Measurements from ENCODE around the gene STARD6. TPM values are rescaled to one million over a fixed set of nuclear protein-coding genes. Genes with fewer than 3 reads are reported as not detected.
"Not testable (repeated sequence)": the region's sequence is repeated elsewhere in the genome, so short reads cannot be mapped to it uniquely, and the experiment has no call there.

STARD6 gene
- total and polyA plus RNA-seq, 2 experiments from 2014 or later: not detected

DNA sequence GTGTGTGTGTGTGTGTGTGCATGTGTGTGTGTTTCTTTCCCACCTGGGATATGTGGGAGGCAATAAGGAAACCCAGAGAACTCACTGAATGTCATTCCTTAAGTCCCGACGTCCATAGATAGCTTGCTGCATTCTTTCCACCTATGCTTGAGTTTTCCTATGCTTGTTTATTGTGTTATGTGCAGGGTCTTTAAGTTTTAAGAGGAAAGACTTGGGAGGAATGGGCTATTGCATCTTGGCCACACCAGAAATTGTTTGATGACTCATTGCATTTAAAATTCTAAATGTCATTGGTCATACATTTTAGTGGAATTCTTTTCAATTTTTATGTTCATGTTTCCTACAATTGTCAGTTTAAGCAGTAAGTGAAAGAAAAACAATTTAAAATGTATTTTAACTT, 33.7 kb downstream of the STARD6 start:
- TF ChIP-seq EZH2 (IDR thresholded peaks at IDR 0.05; ENCODE audit: insufficient read depth, poor library complexity, severe bottlenecking) (no peak), EZH2phosphoT487 (IDR thresholded peaks at IDR 0.05; ENCODE audit: insufficient read depth, low read depth) (no peak)
- DNase-seq: no peak
- in situ Hi-C loops (cut with MboI): no loop called here

DNA sequence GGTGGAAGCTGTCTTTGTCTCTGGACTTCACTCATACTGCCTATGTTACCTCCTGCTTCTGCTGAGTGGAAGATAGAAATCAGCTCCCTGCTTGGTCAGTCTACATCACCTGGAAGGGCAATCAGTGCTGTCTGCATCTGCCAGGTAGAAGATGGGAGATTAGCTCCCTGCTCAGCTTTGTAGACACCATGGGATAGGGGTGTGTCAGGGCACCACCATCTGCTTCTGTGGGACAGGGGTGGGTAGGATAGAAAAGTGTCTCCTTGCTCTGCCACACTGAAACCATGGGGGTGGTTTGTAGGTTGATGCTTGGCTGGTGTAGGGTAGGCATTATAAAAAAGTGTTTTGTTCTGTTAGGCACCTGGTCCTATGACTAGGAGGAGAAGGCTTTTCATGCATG, 34.1 kb downstream of the STARD6 start:
- H2AFZ ChIP-seq: no peak overlapping the region

More for the DNA sequence above, 33.7 kb downstream of the STARD6 start:
- 84 to 91% methylated on average over 2 of the region's 2 CpGs for WGBS, 2 experiments (ENCODE audit: low coverage in 1 of 2, low lambda C conversion rate in 2 of 2, missing lambda C conversion rate in 2 of 2)
- H3K27ac ChIP-seq: no peak overlapping the region
- H3K9ac ChIP-seq: no peak overlapping the region
- H3K9me3 ChIP-seq (ENCODE audit: low read depth): no peaks in the 10 kb centered on the region
- no peaks in the 10 kb centered on the region for H3K27me3 ChIP-seq (replicated peaks; ENCODE audit: insufficient read depth)
- no peaks in the 10 kb centered on the region for H3F3A ChIP-seq (ENCODE audit: insufficient read depth)
- no peak overlapping the region for H3K4me3 ChIP-seq
- H3K4me2 ChIP-seq (ENCODE audit: unreplicated experiment): no peak overlapping the region
- H3K79me2 ChIP-seq (ENCODE audit: insufficient read depth): no peaks in the 10 kb centered on the region
- no peaks in the 10 kb centered on the region for H4K20me1 ChIP-seq (ENCODE audit: insufficient read depth)
- H2AFZ ChIP-seq: no peak overlapping the region
- no peaks in the 10 kb centered on the region for H3K9me2 ChIP-seq (ENCODE audit: insufficient read depth)
- H3K36me3 ChIP-seq (ENCODE audit: low read depth): no peaks in the 10 kb centered on the region
- no peaks in the 10 kb centered on the region for H3K4me1 ChIP-seq (ENCODE audit: insufficient read depth)

DNA sequence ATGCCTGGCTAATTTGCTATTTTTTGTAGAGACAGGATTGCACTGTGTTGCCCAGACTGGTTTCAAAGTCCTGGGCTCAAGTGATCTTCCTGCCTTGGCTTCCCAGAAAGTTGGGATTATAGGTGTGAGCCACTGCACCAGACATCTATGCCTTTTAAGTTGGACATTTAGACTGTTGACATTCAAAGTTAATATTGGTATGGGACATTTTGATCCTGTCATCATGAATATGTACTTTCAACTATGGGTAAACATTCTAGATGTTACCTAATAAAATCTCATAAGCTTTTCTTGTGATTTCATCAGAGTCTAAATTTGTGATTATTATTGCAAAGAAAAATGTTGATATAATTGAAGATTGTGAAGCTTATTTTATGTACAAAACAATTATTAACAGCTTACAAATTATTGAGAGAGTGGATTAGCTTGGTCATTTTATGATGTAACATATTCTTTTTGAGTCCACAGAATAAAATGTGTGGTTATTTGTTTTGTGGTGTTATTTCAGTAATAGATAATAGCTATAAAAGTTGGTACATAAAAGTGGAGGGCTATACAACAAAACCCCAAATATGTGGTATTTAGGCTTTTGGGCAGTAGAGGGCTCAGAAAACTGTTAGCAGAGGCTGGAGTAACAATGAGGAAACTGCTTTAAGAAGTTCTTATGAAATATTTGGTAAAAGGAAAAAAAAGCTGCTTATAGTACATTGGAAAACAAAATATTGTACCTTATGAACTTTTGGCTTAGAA, 41.4 kb downstream of the STARD6 start:
- Histone ChIP-seq H4K20me1 (ENCODE audit: insufficient read depth) (no peaks in the 10 kb centered on the region), H3K36me3 (ENCODE audit: low read depth) (no peaks in the 10 kb centered on the region), H2AFZ (no peak overlapping the region), H3K9ac (no peak overlapping the region), H3K4me2 (ENCODE audit: unreplicated experiment) (no peak overlapping the region), H3K79me2 (ENCODE audit: insufficient read depth) (no peaks in the 10 kb centered on the region), H3K4me3 (no peak overlapping the region), H3F3A (ENCODE audit: insufficient read depth) (no peaks in the 10 kb centered on the region), H3K4me1 (ENCODE audit: insufficient read depth) (no peaks in the 10 kb centered on the region), H3K9me3 (ENCODE audit: low read depth) (no peaks in the 10 kb centered on the region), H3K9me2 (ENCODE audit: insufficient read depth) (no peaks in the 10 kb centered on the region), H3K27me3 (replicated peaks; ENCODE audit: insufficient read depth) (no peaks in the 10 kb centered on the region), H3K27ac (no peak overlapping the region)
- TF ChIP-seq EZH2 (IDR thresholded peaks at IDR 0.05; ENCODE audit: insufficient read depth, poor library complexity, severe bottlenecking): no peak
- no peak for TF ChIP-seq EZH2phosphoT487 (IDR thresholded peaks at IDR 0.05; ENCODE audit: insufficient read depth, low read depth)
- DNase-seq: no peak
- in situ Hi-C loops (cut with MboI): no loop called here

More for the DNA sequence above, 34.1 kb downstream of the STARD6 start:
- Histone ChIP-seq H3K36me3 (ENCODE audit: low read depth) (no peaks in the 10 kb centered on the region), H3K9me2 (ENCODE audit: insufficient read depth) (no peaks in the 10 kb centered on the region), H3K4me1 (ENCODE audit: insufficient read depth) (no peaks in the 10 kb centered on the region), H3K4me3 (no peak overlapping the region), H3K9me3 (ENCODE audit: low read depth) (no peaks in the 10 kb centered on the region), H3K9ac (no peak overlapping the region), H3K79me2 (ENCODE audit: insufficient read depth) (no peaks in the 10 kb centered on the region), H3K27ac (no peak overlapping the region), H4K20me1 (ENCODE audit: insufficient read depth) (no peaks in the 10 kb centered on the region), H3F3A (ENCODE audit: insufficient read depth) (no peaks in the 10 kb centered on the region), H3K4me2 (ENCODE audit: unreplicated experiment) (no peak overlapping the region), H3K27me3 (replicated peaks; ENCODE audit: insufficient read depth) (no peaks in the 10 kb centered on the region)
- DNase-seq: no peak
- in situ Hi-C loops (cut with MboI): no loop called here
- TF ChIP-seq EZH2phosphoT487 (IDR thresholded peaks at IDR 0.05; ENCODE audit: insufficient read depth, low read depth) (no peak), EZH2 (IDR thresholded peaks at IDR 0.05; ENCODE audit: insufficient read depth, poor library complexity, severe bottlenecking) (no peak)

DNA sequence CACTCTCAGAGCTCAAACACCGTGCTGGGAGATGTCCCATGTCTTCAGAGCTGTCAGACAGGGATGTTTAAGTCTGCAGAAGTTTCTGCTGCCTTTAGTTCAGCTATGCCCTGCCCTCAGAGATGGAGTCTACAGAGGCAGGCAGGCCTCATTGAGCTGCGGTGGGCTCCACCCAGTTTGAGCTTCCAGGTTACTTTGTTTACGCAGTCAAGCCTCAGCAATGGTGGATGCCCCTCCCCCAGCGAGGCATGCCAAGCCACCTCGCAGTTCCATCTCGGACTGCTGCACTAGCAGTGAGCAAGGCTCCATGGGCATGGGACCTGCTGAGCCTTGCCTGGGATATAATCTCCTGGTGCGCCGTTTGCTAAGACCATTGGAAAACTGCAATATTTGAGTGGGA, 48.1 kb downstream of the STARD6 start:
- not testable (repeated sequence) for H3K36me3 ChIP-seq (ENCODE audit: low read depth)

DNA sequence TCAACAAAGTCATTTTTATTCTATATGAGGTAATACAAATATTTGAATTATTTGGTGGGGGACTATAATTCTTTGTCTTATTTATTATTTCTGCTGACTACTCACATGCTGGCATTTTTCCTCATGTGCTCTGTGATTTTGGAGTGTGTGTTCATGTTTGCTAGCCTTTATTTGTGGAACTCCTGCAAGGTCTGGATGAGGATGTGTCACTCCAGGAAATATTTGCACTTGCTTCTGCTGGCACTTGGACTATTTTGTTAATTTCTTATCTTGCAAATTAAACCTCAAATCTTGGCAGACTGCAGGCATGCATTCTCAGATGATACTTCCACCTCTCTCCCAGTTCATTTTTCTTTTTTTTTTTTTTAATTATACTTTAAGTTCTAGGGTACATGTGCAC, 54.2 kb downstream of the STARD6 start:
- H3K9me2 ChIP-seq (ENCODE audit: insufficient read depth): no peaks in the 10 kb centered on the region
- H2AFZ ChIP-seq: no peak overlapping the region
- no peaks in the 10 kb centered on the region for H3F3A ChIP-seq (ENCODE audit: insufficient read depth)
- DNase-seq: no peak
- no peaks in the 10 kb centered on the region for H3K27me3 ChIP-seq (replicated peaks; ENCODE audit: insufficient read depth)
- no peaks in the 10 kb centered on the region for H3K79me2 ChIP-seq (ENCODE audit: insufficient read depth)
- TF ChIP-seq EZH2phosphoT487 (IDR thresholded peaks at IDR 0.05; ENCODE audit: insufficient read depth, low read depth) (no peak), EZH2 (IDR thresholded peaks at IDR 0.05; ENCODE audit: insufficient read depth, poor library complexity, severe bottlenecking) (no peak)
- no peak overlapping the region for H3K9ac ChIP-seq
- no peak overlapping the region for H3K27ac ChIP-seq
- no peak overlapping the region for H3K4me3 ChIP-seq
- H4K20me1 ChIP-seq (ENCODE audit: insufficient read depth): no peaks in the 10 kb centered on the region
- no peaks in the 10 kb centered on the region for H3K9me3 ChIP-seq (ENCODE audit: low read depth)
- in situ Hi-C loops (cut with MboI): no loop called here
- H3K36me3 ChIP-seq (ENCODE audit: low read depth): no peaks in the 10 kb centered on the region
- H3K4me1 ChIP-seq (ENCODE audit: insufficient read depth): no peaks in the 10 kb centered on the region
- H3K4me2 ChIP-seq (ENCODE audit: unreplicated experiment): no peak overlapping the region

More for the DNA sequence above, 48.1 kb downstream of the STARD6 start:
- in situ Hi-C loops (cut with MboI); H4K20me1 ChIP-seq (ENCODE audit: insufficient read depth); H3K9me2 ChIP-seq (ENCODE audit: insufficient read depth); H3K9ac ChIP-seq; H3K4me2 ChIP-seq (ENCODE audit: unreplicated experiment); H3K79me2 ChIP-seq (ENCODE audit: insufficient read depth); H3K27ac ChIP-seq; H3K9me3 ChIP-seq (ENCODE audit: low read depth); H3F3A ChIP-seq (ENCODE audit: insufficient read depth); H3K4me3 ChIP-seq; DNase-seq; H2AFZ ChIP-seq; H3K4me1 ChIP-seq (ENCODE audit: insufficient read depth); H3K27me3 ChIP-seq (replicated peaks; ENCODE audit: insufficient read depth): not testable (repeated sequence)
- whole genome bisulfite sequencing, 2 experiments (ENCODE audit: low coverage in 1 of 2, low lambda C conversion rate in 2 of 2, missing lambda C conversion rate in 2 of 2): 78 to 81% methylated on average over 8 of the region's 8 CpGs

DNA sequence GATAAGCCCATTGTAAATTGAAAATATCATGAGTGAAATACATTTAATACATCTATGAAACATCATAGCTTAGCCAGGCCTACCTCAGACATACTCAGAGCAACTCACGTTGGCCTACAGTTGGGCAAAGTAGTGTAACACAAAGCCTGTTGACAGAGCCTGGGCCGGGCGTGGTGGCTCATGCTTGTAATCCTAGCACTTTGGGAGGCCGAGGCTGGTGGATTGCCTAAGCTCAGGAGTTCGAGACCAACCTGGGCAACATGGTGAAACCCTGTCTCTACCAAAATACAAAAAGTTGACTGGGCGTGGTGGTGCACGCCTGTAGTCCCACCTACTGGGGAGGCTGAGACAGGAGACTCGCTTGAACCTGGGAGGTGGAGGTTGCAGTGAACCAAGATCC, 58.7 kb downstream of the STARD6 start:
- H3K4me2 ChIP-seq (ENCODE audit: unreplicated experiment); H3K27me3 ChIP-seq (replicated peaks; ENCODE audit: insufficient read depth); H3K4me1 ChIP-seq (ENCODE audit: insufficient read depth); H3K9ac ChIP-seq; H3F3A ChIP-seq (ENCODE audit: insufficient read depth); H3K4me3 ChIP-seq; DNase-seq; H3K79me2 ChIP-seq (ENCODE audit: insufficient read depth); H4K20me1 ChIP-seq (ENCODE audit: insufficient read depth); H3K27ac ChIP-seq; H3K9me3 ChIP-seq (ENCODE audit: low read depth); H3K9me2 ChIP-seq (ENCODE audit: insufficient read depth); in situ Hi-C loops (cut with MboI); H2AFZ ChIP-seq: not testable (repeated sequence)
- H3K36me3 ChIP-seq (ENCODE audit: low read depth): peaks cover 10% of the 10 kb centered on the region
- 97% methylated on average over 8 of the region's 8 CpGs for WGBS, 2 experiments (ENCODE audit: low coverage in 1 of 2, low lambda C conversion rate in 2 of 2, missing lambda C conversion rate in 2 of 2)
